C4-2B (cell line): ENCODE measurements around the gene DNER.

Experiments
- CTCF ChIP-seq: fragments of 450-650 bp; conservative IDR thresholded peaks from 2 replicates; pipeline ENCODE4 v1.5.1; 2017; ENCODE audit warnings: mild to moderate bottlenecking
- ZFX ChIP-seq: fragments of 450-650 bp; IDR thresholded peaks from 2 replicates; pipeline ENCODE4 v1.6.1; 2017

GRCh38 chr2:229490167-229490566 lies 224.2 kb downstream of the DNER start:
- TF ChIP-seq CTCF (no peak), ZFX (no peak)
